GM12891 (cell line): ENCODE measurements around the gene TNS3.

Experiments
- POLR2A ChIP-seq: IDR thresholded peaks from 2 replicates; pipeline ENCODE4 v1.6.1; 2011; ENCODE audit warnings: low read depth, low read length, control low read depth
- POLR2AphosphoS5 ChIP-seq: IDR thresholded peaks from 2 replicates; pipeline ENCODE4 v1.6.1; 2011; ENCODE audit warnings: low read depth, low read length, control low read depth
- TAF1 ChIP-seq: IDR thresholded peaks from 2 replicates; pipeline ENCODE4 v1.6.1; 2011; ENCODE audit warnings: low read depth, low read length, control low read depth

GRCh38 chr7:47384755-47385535 is 197.0 kb downstream of the TNS3 start:
- no peak for TF ChIP-seq POLR2A
- TF ChIP-seq TAF1, result no peak
- TF ChIP-seq POLR2AphosphoS5, result no peak
